Stimulated activated CD4-positive, alpha-beta T cell treated with anti-CD3 and anti-CD28 coated beads, TNF-alpha, amount 100 ng/mL, for 4 hours (primary cell): ENCODE data around the gene ARHGAP25.
A peak's percentile ranks its signal among the peaks of the same experiment; 100 is the strongest.

Experiments
- DNase-seq, 3 experiments: peaks; one replicate each; pipeline ENCODE4 v3.0.0-alpha.2; 2020; ENCODE audit warnings: low read depth in 3 of 3

Gene ARHGAP25

GRCh38 chr2:68717305-68717661 is 17.3 kb upstream of the ARHGAP25 start:
- DNase-seq: no peak

GRCh38 chr2:68719912-68720311 is 14.7 kb upstream of the ARHGAP25 start:
- DNase-seq: no peak

GRCh38 chr2:68720665-68721064 is 13.9 kb upstream of the ARHGAP25 start:
- DNase-seq: no peak

GRCh38 chr2:68721482-68722101 is 13.0 kb upstream of the ARHGAP25 start:
- no peak for DNase-seq

GRCh38 chr2:68722712-68723111 is 11.9 kb upstream of the ARHGAP25 start:
- no peak for DNase-seq

GRCh38 chr2:68723181-68723580 is 11.4 kb upstream of the ARHGAP25 start:
- no peak for DNase-seq

- DNase-seq: no peak
These were observed 8.5 kb upstream of the ARHGAP25 start for GRCh38 chr2:68726100-68726499.

GRCh38 chr2:68726608-68727367 is 7.8 kb upstream of the ARHGAP25 start:
- peak; percentile 51 to 73 (median 71) for DNase-seq

- no peak for DNase-seq
These were observed 6.8 kb upstream of the ARHGAP25 start for GRCh38 chr2:68727683-68728375.

- DNase-seq: no peak
These were observed 3.8 kb upstream of the ARHGAP25 start for GRCh38 chr2:68730828-68731227.

- no peak for DNase-seq
These were observed 2.3 kb upstream of the ARHGAP25 start for GRCh38 chr2:68732036-68732932.

- DNase-seq: no peak
These were observed 1.2 kb upstream of the ARHGAP25 start for GRCh38 chr2:68733365-68733764.

- no peak for DNase-seq
These were observed 435 bp upstream of the ARHGAP25 start for GRCh38 chr2:68734176-68734575.

- DNase-seq: no peak
These were observed 1.5 kb downstream of the ARHGAP25 start for GRCh38 chr2:68736086-68736485.

- peak in 1 of 3 experiments; percentile 29 for DNase-seq
These were observed 3.1 kb downstream of the ARHGAP25 start for GRCh38 chr2:68737711-68738110.

- DNase-seq: no peak
These were observed 4.4 kb downstream of the ARHGAP25 start for GRCh38 chr2:68738906-68739594.

GRCh38 chr2:68739595-68740399 is 5.2 kb downstream of the ARHGAP25 start:
- DNase-seq: no peak

GRCh38 chr2:68740400-68740914 is 5.8 kb downstream of the ARHGAP25 start:
- no peak for DNase-seq

GRCh38 chr2:68741238-68741637 is 6.6 kb downstream of the ARHGAP25 start:
- no peak for DNase-seq

GRCh38 chr2:68741805-68742306 is 7.2 kb downstream of the ARHGAP25 start:
- DNase-seq: no peak
